ENCODE data around the gene EHD4. TPM values are rescaled to one million over a fixed set of nuclear protein-coding genes. Genes with fewer than 3 reads are reported as not detected.

EHD4 gene
- 1 to 10 TPM; 6.9 to 8.0 TPM for total RNA-seq

DNA sequence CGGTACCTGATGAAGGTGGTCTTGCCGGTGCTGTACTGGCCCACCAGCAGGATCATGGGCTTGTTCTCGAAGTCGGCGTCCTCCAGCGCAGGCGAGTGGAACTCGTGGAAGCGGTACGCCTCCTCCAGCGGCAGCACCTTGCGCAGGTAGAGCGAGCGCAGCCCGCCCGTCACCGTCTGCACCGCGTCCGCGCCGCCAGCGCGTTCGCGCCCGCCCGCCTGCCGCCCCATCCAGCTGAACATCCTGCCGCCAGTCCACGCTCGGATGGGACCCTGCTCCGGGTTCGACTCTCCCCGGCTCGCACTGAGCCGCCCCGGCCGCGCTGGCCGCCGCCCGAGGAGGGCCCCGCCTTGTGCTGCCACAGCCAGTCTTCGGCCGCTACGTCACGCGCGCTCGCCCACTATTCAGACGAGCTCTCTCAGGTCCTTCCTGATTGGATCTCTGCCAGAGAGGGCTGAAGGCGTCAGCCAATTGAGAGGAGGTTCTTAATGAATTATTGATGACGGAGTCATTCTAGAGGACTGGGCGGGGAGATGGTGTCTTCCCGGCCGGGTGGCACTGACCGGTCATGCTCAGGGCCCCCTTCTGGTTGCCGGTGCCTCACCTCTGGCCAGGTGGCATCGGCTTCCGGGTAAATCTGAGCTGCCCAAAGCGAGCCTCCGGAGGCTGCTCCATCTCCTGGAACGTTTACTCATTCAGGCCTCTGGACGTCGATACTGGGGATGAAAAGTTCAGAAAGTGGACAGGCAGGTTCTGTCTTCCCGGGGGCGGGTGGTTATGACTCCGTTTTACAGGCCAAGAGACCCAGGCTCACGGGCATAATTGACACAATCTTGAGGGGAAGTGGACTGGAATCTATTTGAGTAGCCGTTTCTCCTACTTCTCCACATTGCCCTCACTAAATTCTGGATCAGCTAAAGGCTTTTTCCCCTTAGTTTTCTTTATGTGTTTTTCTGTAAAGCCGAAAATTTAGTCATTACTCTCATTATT is at the start of gene EHD4:
Gene EHD4, minus strand, starts transcription at position 305 of the 990 bp plus-strand sequence. Its CDS starts 63 bp downstream, at position 242.
- Mint-ChIP-seq H3K4me3 (peak within 1 kb of the TSS; percentile 83), H3K4me1 (ENCODE audit: low read depth) (peaks cover 44% of the 10 kb centered on the region), H3K27ac (peak within 1 kb of the TSS; percentile 87), H3K36me3 (ENCODE audit: low read depth) (peaks cover 8% of the 10 kb centered on the region), H3K27me3 (ENCODE audit: low read depth) (peaks cover 28% of the 10 kb centered on the region), H3K9me3 (ENCODE audit: insufficient read depth) (no peaks in the 10 kb centered on the region)
- POLR2A ChIA-PET: interaction anchor here (0.6 to 5.3 kb wide), 3 partner anchors 12 to 235 kb away, joined by 3 to 45 read pairs (median 3); no protein-coding TSS in a partner anchor
- peak; percentile 93 for ATAC-seq
- DNase-seq: peak; percentile 97
- CTCF ChIA-PET: interaction anchor here (0.6 to 5.2 kb wide), 15 partner anchors 10 to 412 kb away, joined by 3 to 32 read pairs (median 5); partner anchors contain the start of gene MAPKBP1

DNA sequence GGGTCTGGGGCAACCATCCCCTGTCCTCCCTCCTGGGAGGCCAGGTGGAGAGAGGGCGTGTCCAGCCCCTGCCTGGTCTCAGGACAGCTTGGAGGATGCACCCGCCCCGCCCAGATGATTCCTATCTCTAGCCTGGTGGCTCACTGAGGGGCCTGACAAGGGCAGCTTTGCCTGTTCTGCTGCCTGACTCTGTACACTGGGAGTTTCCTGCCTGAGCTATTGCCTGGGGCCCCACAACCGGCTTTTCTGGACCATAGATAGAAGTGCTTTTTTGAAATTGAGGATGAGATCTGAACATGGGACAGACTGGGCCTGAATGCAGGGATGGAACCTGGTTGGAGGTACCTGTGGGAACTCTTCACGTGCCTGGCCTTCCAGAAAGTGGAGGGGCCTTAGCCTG is 49.2 kb upstream of the EHD4 start:
- CTCF ChIA-PET: interaction anchor here (0.9 kb wide), 1 partner anchor 32 kb away, joined by 3 read pairs; no protein-coding TSS in a partner anchor
- Mint-ChIP-seq H3K9me3 (ENCODE audit: insufficient read depth) (no peaks in the 10 kb centered on the region), H3K4me3 (no peak overlapping the region), H3K27me3 (ENCODE audit: low read depth) (peaks cover 4% of the 10 kb centered on the region), H3K4me1 (ENCODE audit: low read depth) (no peaks in the 10 kb centered on the region), H3K27ac (no peak overlapping the region), H3K36me3 (ENCODE audit: low read depth) (no peaks in the 10 kb centered on the region)
- ATAC-seq: no peak
- POLR2A ChIA-PET: no interaction called here
- DNase-seq: no peak

DNA sequence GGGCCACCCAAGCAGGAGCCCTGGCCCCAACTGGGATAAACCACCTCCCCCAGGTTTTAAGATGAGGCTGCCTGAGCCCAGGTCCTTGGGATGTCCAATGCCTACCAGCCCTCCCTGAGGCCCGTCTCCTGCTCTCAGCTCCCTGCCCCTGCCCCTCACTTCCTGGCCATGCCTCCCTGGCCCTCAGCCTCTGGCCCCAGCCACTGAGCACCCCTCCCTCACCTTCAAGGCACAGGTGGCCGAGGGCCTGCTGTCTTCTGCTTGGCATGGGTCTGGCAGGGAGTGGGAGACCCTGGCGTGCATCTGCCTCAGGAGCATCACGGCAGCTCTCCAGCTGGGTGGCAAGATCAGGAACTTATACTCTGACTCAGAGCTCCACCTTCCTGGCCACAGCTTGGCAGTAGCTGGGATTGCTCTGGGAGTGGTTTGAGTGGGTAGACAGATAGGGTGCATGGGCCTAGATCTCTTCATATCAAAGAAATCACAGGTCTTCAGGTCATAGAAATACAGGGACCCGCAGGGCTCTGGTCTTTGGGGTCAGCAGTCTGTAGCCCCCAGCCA is 48.4 kb upstream of the EHD4 start, which contains the start of gene PLA2G4E:
Gene PLA2G4E, minus strand, starts transcription at position 330 of the 561 bp plus-strand sequence. Its CDS starts 12 bp downstream, at position 318.
- H3K36me3 Mint-ChIP-seq (ENCODE audit: low read depth): no peaks in the 10 kb centered on the region
- peaks cover 2% of the 10 kb centered on the region for H3K27me3 Mint-ChIP-seq (ENCODE audit: low read depth)
- POLR2A ChIA-PET: no interaction called here
- no peaks in the 10 kb centered on the region for H3K9me3 Mint-ChIP-seq (ENCODE audit: insufficient read depth)
- no peak within 1 kb of the TSS for H3K27ac Mint-ChIP-seq
- H3K4me3 Mint-ChIP-seq: no peak within 1 kb of the TSS
- H3K4me1 Mint-ChIP-seq (ENCODE audit: low read depth): no peaks in the 10 kb centered on the region
- CTCF ChIA-PET: interaction anchor here (1.1 kb wide), 1 partner anchor 31 kb away, joined by 4 read pairs; no protein-coding TSS in a partner anchor
- DNase-seq: no peak
- no peak for ATAC-seq

DNA sequence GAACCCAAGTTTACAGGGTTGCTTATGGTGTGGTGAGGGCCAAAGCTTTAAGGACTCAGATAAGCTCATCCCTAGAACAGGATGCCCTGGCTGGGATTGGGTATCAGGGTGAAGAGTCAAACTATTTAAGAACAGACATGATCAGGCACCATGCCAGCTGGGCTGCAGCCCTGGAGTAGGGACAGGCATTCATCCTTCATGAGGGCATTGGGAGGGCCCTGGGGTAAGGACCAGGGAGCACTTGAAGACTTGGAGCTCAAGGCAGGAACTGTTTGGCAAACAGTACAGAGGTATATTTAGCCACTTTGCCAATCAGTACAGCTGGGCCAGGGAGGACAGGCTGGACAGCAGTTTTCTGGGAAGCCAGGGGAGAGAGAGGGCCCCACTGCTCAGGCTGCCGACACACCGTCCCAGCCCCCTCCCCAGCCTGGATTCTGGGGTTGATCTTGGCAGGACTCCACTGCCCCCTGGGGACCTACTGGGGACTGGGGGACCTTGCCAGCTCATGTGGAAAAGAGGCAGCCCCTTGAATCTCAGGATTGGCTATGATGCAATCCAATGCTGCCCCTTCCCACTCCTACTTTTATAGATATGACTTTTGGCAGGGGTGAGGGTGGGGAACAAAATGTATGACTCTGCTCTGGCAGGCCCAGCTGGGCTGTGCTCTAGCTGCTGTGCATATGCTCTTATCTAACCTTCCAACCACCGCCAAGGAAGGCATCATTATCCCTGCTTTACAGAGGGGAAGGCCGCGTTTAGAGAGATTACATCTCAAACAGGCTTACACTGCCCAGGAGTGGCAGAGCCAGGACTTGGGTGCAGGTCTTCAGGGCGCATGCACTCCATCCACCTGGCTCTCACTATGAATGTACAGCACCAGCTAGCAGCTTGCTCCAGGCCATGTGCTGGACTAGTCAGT is 46.2 kb upstream of the EHD4 start:
- POLR2A ChIA-PET: no interaction called here
- H3K9me3 Mint-ChIP-seq (ENCODE audit: insufficient read depth): no peaks in the 10 kb centered on the region
- no peak overlapping the region for H3K4me3 Mint-ChIP-seq
- H3K27ac Mint-ChIP-seq: no peak overlapping the region
- CTCF ChIA-PET: interaction anchor here (0.9 to 1.4 kb wide), 2 partner anchors 29 to 38 kb away, joined by 3 to 4 read pairs; no protein-coding TSS in a partner anchor
- no peaks in the 10 kb centered on the region for H3K36me3 Mint-ChIP-seq (ENCODE audit: low read depth)
- H3K4me1 Mint-ChIP-seq (ENCODE audit: low read depth): no peaks in the 10 kb centered on the region
- no peak for DNase-seq
- ATAC-seq: no peak
- H3K27me3 Mint-ChIP-seq (ENCODE audit: low read depth): peaks cover 2% of the 10 kb centered on the region

DNA sequence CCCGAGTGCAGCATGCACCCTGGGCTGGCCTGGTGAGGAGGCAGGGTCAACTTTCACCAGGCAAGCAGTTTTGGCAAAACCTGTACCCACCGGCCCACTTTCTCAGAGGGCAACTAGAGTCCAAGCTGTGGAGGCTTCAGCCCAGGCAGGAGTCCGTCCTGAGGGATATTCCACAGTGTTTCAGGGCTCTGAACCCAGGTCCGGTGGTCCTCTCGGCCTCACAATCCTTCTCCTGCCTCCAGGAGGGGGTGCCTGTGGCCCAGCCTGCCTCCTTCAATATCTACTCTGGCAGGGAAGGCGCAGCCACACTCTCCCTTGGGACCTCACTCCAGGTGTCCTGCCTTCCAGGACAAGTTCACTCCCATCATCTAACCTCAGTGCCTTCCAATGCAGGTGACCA is 44.6 kb upstream of the EHD4 start:
- H3K9me3 Mint-ChIP-seq (ENCODE audit: insufficient read depth): no peaks in the 10 kb centered on the region
- no peak overlapping the region for H3K4me3 Mint-ChIP-seq
- POLR2A ChIA-PET: no interaction called here
- no peaks in the 10 kb centered on the region for H3K4me1 Mint-ChIP-seq (ENCODE audit: low read depth)
- no peak overlapping the region for H3K27ac Mint-ChIP-seq
- no peak for DNase-seq
- no peaks in the 10 kb centered on the region for H3K36me3 Mint-ChIP-seq (ENCODE audit: low read depth)
- peaks cover 2% of the 10 kb centered on the region for H3K27me3 Mint-ChIP-seq (ENCODE audit: low read depth)
- CTCF ChIA-PET: no interaction called here
- no peak for ATAC-seq

DNA sequence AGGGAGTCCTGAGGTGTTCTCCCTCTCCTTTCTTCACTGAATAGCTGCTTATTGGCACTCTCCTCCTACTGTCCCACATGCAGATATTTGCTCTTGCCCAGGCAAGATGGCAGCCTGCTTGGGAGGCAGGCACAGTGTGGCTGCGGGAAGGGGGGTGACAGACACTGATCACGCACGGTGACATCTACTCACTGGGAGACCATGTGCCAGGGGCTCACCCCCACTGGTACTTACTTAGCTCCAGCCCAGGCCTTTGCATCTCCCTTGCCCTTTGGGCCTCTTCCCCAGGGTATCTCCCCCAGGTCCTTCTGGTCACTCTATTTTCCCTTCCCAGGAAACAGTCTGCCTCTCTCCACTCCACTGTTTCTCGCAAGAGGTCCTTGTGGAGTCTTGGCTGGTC is 42.0 kb upstream of the EHD4 start:
- ATAC-seq: no peak
- Mint-ChIP-seq H3K27ac (no peak overlapping the region), H3K9me3 (ENCODE audit: insufficient read depth) (no peaks in the 10 kb centered on the region), H3K27me3 (ENCODE audit: low read depth) (peaks cover 2% of the 10 kb centered on the region), H3K36me3 (ENCODE audit: low read depth) (no peaks in the 10 kb centered on the region), H3K4me3 (no peak overlapping the region), H3K4me1 (ENCODE audit: low read depth) (peaks cover 11% of the 10 kb centered on the region)
- ChIA-PET POLR2A (no interaction called here), CTCF (no interaction called here)
- DNase-seq: no peak

DNA sequence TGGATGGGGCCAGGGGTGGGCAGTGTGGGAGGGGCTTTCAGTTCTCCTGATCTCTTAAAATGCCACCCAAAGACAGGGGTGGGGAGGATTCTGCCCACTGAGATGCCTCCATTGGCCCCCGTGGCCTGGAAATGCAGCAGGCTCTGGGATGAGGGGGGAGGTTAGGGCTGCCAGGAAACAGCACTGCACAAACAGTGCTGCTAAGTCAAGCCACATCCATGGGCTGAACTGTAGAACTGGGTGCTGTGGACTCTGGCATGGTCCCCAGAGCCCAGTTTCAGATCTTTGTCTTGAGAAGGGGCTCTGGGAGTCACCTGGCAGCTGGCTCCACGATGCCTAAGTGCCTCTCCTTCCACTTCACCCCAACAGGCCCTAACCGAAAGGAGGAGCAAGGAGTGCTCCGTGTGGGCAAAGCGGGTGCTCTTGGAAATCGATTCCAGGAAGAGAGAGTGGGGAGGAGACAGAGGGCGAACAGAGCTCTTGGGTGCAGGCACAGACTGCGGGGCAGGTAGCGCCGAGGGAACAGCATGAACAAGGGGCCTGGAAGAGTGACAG is 40.6 kb upstream of the EHD4 start:
- DNase-seq (no peak), ATAC-seq (no peak)
- H3K27me3 Mint-ChIP-seq (ENCODE audit: low read depth): peaks cover 2% of the 10 kb centered on the region
- POLR2A ChIA-PET: no interaction called here
- CTCF ChIA-PET: interaction anchor here (0.6 kb wide), 1 partner anchor 16 kb away, joined by 3 read pairs; no protein-coding TSS in a partner anchor
- peaks cover 11% of the 10 kb centered on the region for H3K4me1 Mint-ChIP-seq (ENCODE audit: low read depth)
- no peaks in the 10 kb centered on the region for H3K36me3 Mint-ChIP-seq (ENCODE audit: low read depth)
- H3K27ac Mint-ChIP-seq: no peak overlapping the region
- H3K4me3 Mint-ChIP-seq: no peak overlapping the region
- no peaks in the 10 kb centered on the region for H3K9me3 Mint-ChIP-seq (ENCODE audit: insufficient read depth)

DNA sequence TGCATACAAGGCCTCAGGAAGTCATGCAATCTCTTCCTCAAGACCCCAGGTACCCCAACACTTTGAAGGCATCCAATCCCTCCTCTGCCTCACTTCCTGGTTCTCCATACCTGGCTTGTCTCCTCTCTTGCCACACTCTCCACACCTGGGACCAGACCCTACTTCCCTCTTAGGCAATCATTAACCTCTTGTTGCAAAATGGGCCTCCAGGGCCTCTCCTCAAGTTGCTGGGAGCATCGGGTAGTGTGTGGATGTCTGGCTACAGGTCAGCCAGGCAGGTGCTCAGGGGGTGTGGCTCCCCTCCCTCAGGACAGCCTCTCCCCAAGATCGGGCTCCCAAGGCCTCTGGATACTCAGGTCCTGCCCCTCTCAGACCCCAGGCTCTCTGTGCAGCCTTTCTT is 39.9 kb upstream of the EHD4 start:
- peaks cover 3% of the 10 kb centered on the region for H3K27me3 Mint-ChIP-seq (ENCODE audit: low read depth)
- ChIA-PET CTCF (no interaction called here), POLR2A (no interaction called here)
- ATAC-seq (no peak), DNase-seq (no peak)
- H3K4me3 Mint-ChIP-seq: no peak overlapping the region
- no peaks in the 10 kb centered on the region for H3K36me3 Mint-ChIP-seq (ENCODE audit: low read depth)
- peaks cover 11% of the 10 kb centered on the region for H3K4me1 Mint-ChIP-seq (ENCODE audit: low read depth)
- H3K9me3 Mint-ChIP-seq (ENCODE audit: insufficient read depth): no peaks in the 10 kb centered on the region
- no peak overlapping the region for H3K27ac Mint-ChIP-seq

DNA sequence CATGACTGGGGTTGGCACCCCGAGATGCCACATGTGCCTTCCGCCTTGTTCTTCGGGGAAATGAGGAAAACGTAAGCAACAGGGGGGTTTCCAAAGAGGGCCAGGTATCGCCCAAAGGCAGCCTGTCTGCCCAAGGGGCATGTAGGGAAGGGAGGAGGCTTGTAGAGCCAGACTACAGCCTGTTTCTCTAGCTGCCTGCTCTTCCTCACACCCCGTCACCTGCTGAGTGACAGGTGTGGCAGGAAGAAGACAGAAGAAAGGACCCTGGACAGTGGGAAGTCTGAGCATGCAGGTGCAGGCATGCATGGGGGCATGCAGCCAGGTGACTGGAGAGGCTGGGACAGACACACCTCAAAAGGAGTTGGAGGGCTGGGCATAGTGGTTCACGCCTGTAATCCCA is 38.7 kb upstream of the EHD4 start:
- Mint-ChIP-seq H3K27me3 (ENCODE audit: low read depth) (peaks cover 2% of the 10 kb centered on the region), H3K36me3 (ENCODE audit: low read depth) (no peaks in the 10 kb centered on the region), H3K4me1 (ENCODE audit: low read depth) (peaks cover 11% of the 10 kb centered on the region), H3K9me3 (ENCODE audit: insufficient read depth) (no peaks in the 10 kb centered on the region), H3K4me3 (no peak overlapping the region), H3K27ac (no peak overlapping the region)
- ATAC-seq (no peak), DNase-seq (no peak)
- CTCF ChIA-PET: no interaction called here
- POLR2A ChIA-PET: no interaction called here

DNA sequence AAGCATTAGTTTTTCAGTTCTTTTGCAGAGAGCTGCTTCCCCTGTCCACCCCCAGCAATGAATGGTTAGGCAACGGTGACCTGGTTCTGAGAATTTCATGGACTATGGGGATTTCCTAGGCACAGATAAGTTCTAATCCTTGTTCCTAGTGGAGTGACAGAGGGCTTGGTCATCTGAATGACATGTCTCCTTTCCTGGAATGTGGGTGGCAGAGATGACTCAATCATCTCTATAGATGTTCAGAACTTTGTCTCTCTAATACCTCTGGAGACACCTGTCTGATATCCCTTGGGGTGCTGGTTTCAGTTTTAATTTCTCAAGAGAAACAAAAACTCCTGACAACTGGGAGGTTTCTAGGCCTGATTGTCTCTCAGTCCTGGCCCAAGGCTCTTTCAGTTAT is 38.1 kb upstream of the EHD4 start:
- ATAC-seq: no peak
- DNase-seq: no peak
- Mint-ChIP-seq H3K4me1 (ENCODE audit: low read depth) (peaks cover 11% of the 10 kb centered on the region), H3K4me3 (no peak overlapping the region), H3K27me3 (ENCODE audit: low read depth) (peaks cover 2% of the 10 kb centered on the region), H3K27ac (no peak overlapping the region), H3K9me3 (ENCODE audit: insufficient read depth) (no peaks in the 10 kb centered on the region), H3K36me3 (ENCODE audit: low read depth) (no peaks in the 10 kb centered on the region)
- CTCF ChIA-PET: no interaction called here
- POLR2A ChIA-PET: no interaction called here

DNA sequence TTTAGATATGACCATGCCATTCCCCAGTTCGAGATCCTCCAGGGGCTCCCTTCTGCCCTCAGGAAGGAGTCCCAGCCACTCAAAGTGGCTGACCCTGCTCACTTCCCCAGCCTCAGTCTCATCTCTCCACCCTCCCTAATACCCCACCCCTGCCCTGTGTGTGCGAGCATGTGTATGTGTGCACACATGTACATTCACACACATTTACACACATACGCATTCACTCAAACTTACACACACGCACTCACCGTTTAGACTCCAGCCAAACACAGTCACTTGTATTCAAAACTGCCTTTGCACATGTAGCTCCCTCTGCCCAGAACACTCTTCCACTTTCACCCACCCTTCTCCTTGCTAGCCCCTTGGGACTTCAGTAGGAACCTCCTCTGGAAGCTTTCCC is 37.1 kb upstream of the EHD4 start:
- ChIA-PET POLR2A (no interaction called here), CTCF (no interaction called here)
- Mint-ChIP-seq H3K4me3 (no peak overlapping the region), H3K27me3 (ENCODE audit: low read depth) (peaks cover 2% of the 10 kb centered on the region), H3K27ac (no peak overlapping the region), H3K9me3 (ENCODE audit: insufficient read depth) (no peaks in the 10 kb centered on the region), H3K4me1 (ENCODE audit: low read depth) (peaks cover 11% of the 10 kb centered on the region), H3K36me3 (ENCODE audit: low read depth) (no peaks in the 10 kb centered on the region)
- DNase-seq (no peak), ATAC-seq (no peak)
